Cardiac ventricle fibroblast (primary cell): ENCODE data around the gene TRIM26. TPM values are rescaled to one million over a fixed set of nuclear protein-coding genes. Genes with fewer than 3 reads are reported as not detected.

Experiments used
- total RNA-seq: library from RNA; depleted of rRNA; stranded (reverse); fragments of >200 nt; gene quantifications from 2 replicates; pipeline ENCODE4 v1.2.3, GENCODE V29; 2015

The TRIM26 gene
- total RNA-seq = 25.2 and 33.3 TPM in 2 replicates

GRCh38 chr6:30212865-30213666 lies at the start of gene TRIM26:
Gene TRIM26, minus strand, starts transcription at chr6:30213406. Its CDS starts 14,303 bp downstream, at chr6:30199103.

GRCh38 chr6:30163090-30163917 lies 49.9 kb downstream of the TRIM26 start, which contains the start of gene TRIM15:
Gene TRIM15, plus strand, starts transcription at chr6:30163546. Its CDS starts 139 bp downstream, at chr6:30163685.

GRCh38 chr6:30160785-30161531 lies 52.2 kb downstream of the TRIM26 start, which contains the start of gene TRIM10:
Gene TRIM10, minus strand, starts transcription at chr6:30161211. Its CDS starts 353 bp downstream, at chr6:30160858.

GRCh38 chr6:30135757-30136156 lies 77.4 kb downstream of the TRIM26 start, which contains the start of gene TRIM40:
Gene TRIM40, plus strand, starts transcription at chr6:30136140. Its CDS starts 897 bp downstream, at chr6:30137037.

Other genes with a start within 250 kb of the TRIM26 start
- gene POLR1H, start 152.1 kb downstream of the TRIM26 start, total RNA-seq = 26.8 and 27.9 TPM in 2 replicates
- 30.6 and 31.6 TPM in 2 replicates for gene PPP1R11, start 146.2 kb downstream of the TRIM26 start, total RNA-seq
- gene RNF39, start 137.6 kb downstream of the TRIM26 start, total RNA-seq = 0.19 TPM in 1 of 2 replicates, not detected in the other
- not detected in 2 replicates for gene TRIM31, start 100.3 kb downstream of the TRIM26 start, total RNA-seq
- gene TRIM40, start 77.3 kb downstream of the TRIM26 start, total RNA-seq = not detected in 2 replicates
- not detected in 2 replicates for gene TRIM10, start 52.2 kb downstream of the TRIM26 start, total RNA-seq
- not detected in 2 replicates for gene TRIM15, start 49.9 kb downstream of the TRIM26 start, total RNA-seq
- gene TRIM39, start 113.5 kb upstream of the TRIM26 start, total RNA-seq = 5.9 and 6.8 TPM in 2 replicates
- 52.2 and 53.2 TPM in 2 replicates for gene RPP21, start 131.8 kb upstream of the TRIM26 start, total RNA-seq